Measurements from ENCODE around the gene ANKH.

Gene ANKH

DNA sequence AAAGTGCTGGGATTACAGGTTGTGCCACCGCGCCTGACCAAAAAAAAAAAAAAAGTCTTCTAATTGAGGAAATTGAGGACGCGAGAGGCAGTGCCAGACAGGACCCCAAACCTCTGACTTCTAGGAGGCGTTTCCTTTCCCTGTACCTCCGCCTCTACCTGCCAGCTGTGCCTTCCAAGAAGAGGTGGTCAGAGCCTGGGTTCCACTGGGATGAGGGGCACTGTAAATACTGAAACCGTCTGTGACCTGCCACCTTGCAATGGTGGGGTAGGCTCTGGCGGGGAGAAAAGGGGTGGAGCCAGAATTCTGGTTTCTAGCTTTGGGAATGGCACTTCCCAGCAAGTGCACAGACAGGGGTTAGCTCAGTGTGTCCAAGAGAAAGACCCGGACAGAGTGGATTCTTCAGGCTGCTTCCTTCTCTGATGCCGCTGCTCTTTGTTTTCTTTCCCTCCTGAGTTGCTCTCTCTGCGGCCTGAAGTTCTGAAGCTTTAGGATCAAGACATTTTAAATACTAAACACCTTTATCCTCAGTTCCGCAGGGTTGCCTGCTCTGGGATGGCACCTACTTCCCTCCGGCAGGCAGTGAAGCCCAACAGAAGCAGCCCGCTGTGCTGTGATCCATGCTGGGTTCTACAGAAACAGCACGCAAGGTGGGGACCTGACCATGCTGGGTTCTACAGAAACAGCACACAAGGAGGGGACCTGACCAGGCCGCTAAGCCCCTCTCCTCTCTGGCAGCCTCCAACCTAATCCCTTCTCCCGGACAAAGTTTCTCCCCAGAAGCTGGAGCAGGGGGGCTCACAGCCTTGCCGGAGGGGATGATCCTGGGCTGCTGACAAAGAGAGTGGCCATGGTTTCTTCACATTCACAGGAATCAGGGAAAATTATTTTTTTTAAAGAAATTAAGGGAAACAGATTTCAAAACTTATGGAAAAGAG lies 141.9 kb downstream of the ANKH start:
- Histone ChIP-seq H3K9me2 (replicated peaks; ENCODE audit: low read depth, low read length) (no peaks in the 10 kb centered on the region), H3K79me2 (ENCODE audit: insufficient read depth, low read length) (no peaks in the 10 kb centered on the region), H3F3A (ENCODE audit: low read depth) (no peaks in the 10 kb centered on the region), H3K4me2 (ENCODE audit: low read depth, low read length, poor library complexity, severe bottlenecking) (no peak overlapping the region), H2AFZ (ENCODE audit: low read length) (no peak overlapping the region), H3K27me3 (ENCODE audit: insufficient read depth, low read length, poor library complexity, severe bottlenecking) (no peaks in the 10 kb centered on the region), H3K4me1 (ENCODE audit: insufficient read depth, low read length, poor library complexity, severe bottlenecking) (no peaks in the 10 kb centered on the region), H4K20me1 (ENCODE audit: insufficient read depth, low read length, poor library complexity, severe bottlenecking) (no peaks in the 10 kb centered on the region), H3K9me3 (ENCODE audit: insufficient read depth, low read depth, low read length) (no peaks in the 10 kb centered on the region), H3K9ac (ENCODE audit: low read depth, low read length, poor library complexity, severe bottlenecking) (no peak overlapping the region), H3K36me3 (ENCODE audit: insufficient read depth, low read length) (peaks cover 24% of the 10 kb centered on the region; the same call in 1 of the 2 replicates), H3K4me3 (ENCODE audit: low read length, poor library complexity, severe bottlenecking) (no peak overlapping the region)
- TF ChIP-seq EZH2phosphoT487 (IDR thresholded peaks at IDR 0.05; ENCODE audit: borderline replicate concordance): no peak
- TF ChIP-seq, protein P1, sequence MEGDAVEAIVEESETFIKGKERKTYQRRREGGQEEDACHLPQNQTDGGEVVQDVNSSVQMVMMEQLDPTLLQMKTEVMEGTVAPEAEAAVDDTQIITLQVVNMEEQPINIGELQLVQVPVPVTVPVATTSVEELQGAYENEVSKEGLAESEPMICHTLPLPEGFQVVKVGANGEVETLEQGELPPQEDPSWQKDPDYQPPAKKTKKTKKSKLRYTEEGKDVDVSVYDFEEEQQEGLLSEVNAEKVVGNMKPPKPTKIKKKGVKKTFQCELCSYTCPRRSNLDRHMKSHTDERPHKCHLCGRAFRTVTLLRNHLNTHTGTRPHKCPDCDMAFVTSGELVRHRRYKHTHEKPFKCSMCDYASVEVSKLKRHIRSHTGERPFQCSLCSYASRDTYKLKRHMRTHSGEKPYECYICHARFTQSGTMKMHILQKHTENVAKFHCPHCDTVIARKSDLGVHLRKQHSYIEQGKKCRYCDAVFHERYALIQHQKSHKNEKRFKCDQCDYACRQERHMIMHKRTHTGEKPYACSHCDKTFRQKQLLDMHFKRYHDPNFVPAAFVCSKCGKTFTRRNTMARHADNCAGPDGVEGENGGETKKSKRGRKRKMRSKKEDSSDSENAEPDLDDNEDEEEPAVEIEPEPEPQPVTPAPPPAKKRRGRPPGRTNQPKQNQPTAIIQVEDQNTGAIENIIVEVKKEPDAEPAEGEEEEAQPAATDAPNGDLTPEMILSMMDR (conservative IDR thresholded peaks at IDR 0.05; ENCODE audit: low read length): no peak

DNA sequence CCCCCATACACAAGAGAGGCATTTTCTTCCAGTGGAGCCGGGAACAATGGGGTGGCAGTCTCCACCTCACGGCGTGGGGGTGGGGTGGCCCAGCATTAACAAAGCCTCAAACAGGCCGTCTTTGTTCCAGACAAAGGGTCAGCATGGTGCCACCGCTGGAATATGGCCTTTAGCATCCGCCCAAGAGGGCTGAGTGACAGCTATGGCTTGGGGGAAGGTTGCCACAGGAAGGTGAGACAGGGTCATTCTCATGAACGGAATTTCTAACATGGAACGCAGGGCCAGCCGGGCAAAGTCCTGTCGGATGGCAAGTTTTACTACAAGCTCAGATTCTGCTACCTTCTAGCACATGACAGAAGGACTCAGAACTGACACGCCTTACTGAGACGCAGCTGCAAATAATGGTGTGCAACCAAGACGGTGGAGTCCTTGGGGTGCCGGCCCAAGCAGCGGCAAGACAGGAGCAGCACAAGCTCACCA lies 143.1 kb downstream of the ANKH start:
- peaks cover 20% of the 10 kb centered on the region; the same call in 1 of the 2 replicates for H3K36me3 ChIP-seq (ENCODE audit: insufficient read depth, low read length)

DNA sequence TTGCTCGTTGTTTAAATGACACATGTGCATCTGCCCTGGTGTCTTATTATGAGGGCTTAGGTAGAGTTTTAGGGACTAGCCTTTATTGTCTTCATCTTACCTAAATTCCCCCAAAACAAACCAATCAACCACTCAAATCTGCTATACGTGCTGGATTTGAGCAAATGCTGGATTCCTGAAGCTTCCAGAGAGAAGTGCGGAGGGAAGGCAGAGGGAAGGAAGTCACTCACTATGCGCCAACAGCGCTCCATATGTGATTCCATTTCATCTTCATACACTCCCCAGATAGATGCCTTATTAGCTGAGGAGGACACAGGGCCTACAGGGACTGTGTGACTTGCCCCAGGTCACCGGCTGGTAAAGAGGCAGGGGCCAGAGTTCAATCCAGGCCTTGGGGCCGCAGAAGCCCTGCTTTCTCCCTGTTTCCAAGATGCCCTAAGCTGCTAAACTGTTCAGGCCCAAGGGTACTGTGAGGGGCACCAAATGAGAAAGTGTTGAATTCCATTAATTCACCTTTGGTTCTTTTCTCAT lies 143.6 kb downstream of the ANKH start:
- no peaks in the 10 kb centered on the region for H3K9me2 ChIP-seq (replicated peaks; ENCODE audit: low read depth, low read length)
- H3K4me3 ChIP-seq (ENCODE audit: low read length, poor library complexity, severe bottlenecking): no peak overlapping the region
- no peaks in the 10 kb centered on the region for H3F3A ChIP-seq (ENCODE audit: low read depth)
- no peak overlapping the region for H3K4me2 ChIP-seq (ENCODE audit: low read depth, low read length, poor library complexity, severe bottlenecking)
- no peaks in the 10 kb centered on the region for H3K9me3 ChIP-seq (ENCODE audit: insufficient read depth, low read depth, low read length)
- H2AFZ ChIP-seq (ENCODE audit: low read length): no peak overlapping the region
- TF ChIP-seq, protein P1 (conservative IDR thresholded peaks at IDR 0.05; ENCODE audit: low read length): no peak
- TF ChIP-seq EZH2phosphoT487 (IDR thresholded peaks at IDR 0.05; ENCODE audit: borderline replicate concordance): no peak
- no peaks in the 10 kb centered on the region for H3K79me2 ChIP-seq (ENCODE audit: insufficient read depth, low read length)
- H3K36me3 ChIP-seq (ENCODE audit: insufficient read depth, low read length): peaks cover 15% of the 10 kb centered on the region; the same call in 1 of the 2 replicates
- no peaks in the 10 kb centered on the region for H4K20me1 ChIP-seq (ENCODE audit: insufficient read depth, low read length, poor library complexity, severe bottlenecking)
- H3K27me3 ChIP-seq (ENCODE audit: insufficient read depth, low read length, poor library complexity, severe bottlenecking): no peaks in the 10 kb centered on the region
- H3K9ac ChIP-seq (ENCODE audit: low read depth, low read length, poor library complexity, severe bottlenecking): no peak overlapping the region
- H3K4me1 ChIP-seq (ENCODE audit: insufficient read depth, low read length, poor library complexity, severe bottlenecking): no peaks in the 10 kb centered on the region

More for the DNA sequence above, 143.1 kb downstream of the ANKH start:
- no peaks in the 10 kb centered on the region for H3K9me2 ChIP-seq (replicated peaks; ENCODE audit: low read depth, low read length)
- H3K9me3 ChIP-seq (ENCODE audit: insufficient read depth, low read depth, low read length): no peaks in the 10 kb centered on the region
- no peak overlapping the region for H3K9ac ChIP-seq (ENCODE audit: low read depth, low read length, poor library complexity, severe bottlenecking)
- TF ChIP-seq EZH2phosphoT487 (IDR thresholded peaks at IDR 0.05; ENCODE audit: borderline replicate concordance): no peak
- TF ChIP-seq, protein P1 (conservative IDR thresholded peaks at IDR 0.05; ENCODE audit: low read length): no peak
- no peak overlapping the region for H2AFZ ChIP-seq (ENCODE audit: low read length)
- H3K27me3 ChIP-seq (ENCODE audit: insufficient read depth, low read length, poor library complexity, severe bottlenecking): no peaks in the 10 kb centered on the region
- H3K4me3 ChIP-seq (ENCODE audit: low read length, poor library complexity, severe bottlenecking): no peak overlapping the region
- no peaks in the 10 kb centered on the region for H3K79me2 ChIP-seq (ENCODE audit: insufficient read depth, low read length)
- H3K4me2 ChIP-seq (ENCODE audit: low read depth, low read length, poor library complexity, severe bottlenecking): no peak overlapping the region
- H4K20me1 ChIP-seq (ENCODE audit: insufficient read depth, low read length, poor library complexity, severe bottlenecking): no peaks in the 10 kb centered on the region
- H3F3A ChIP-seq (ENCODE audit: low read depth): no peaks in the 10 kb centered on the region
- no peaks in the 10 kb centered on the region for H3K4me1 ChIP-seq (ENCODE audit: insufficient read depth, low read length, poor library complexity, severe bottlenecking)
